Stomach (tissue), 9 donors: Measurements from ENCODE around the gene FES. TPM values are rescaled to one million over a fixed set of nuclear protein-coding genes. Genes with fewer than 3 reads are reported as not detected.
A peak's percentile ranks its signal among the peaks of the same experiment; 100 is the strongest.
"Not testable (repeated sequence)": the region's sequence is repeated elsewhere in the genome, so short reads cannot be mapped to it uniquely, and the experiment has no call there.

Experiments used
- DNase-seq, 2 donors: peaks; one replicate each; pipeline versions ENCODE4 v3.0.0 to v3.0.0-alpha.2; 2013 to 2019
- H3K27ac ChIP-seq, 5 donors: fragments of 200-600 bp in 4 of 5; sonication (generic) in 4 of 5; one replicate each; pipeline ENCODE4 v1.5.1; 2013 to 2019; ENCODE audit warnings: mild to moderate bottlenecking in 1 of 5, moderate library complexity in 1 of 5
- H3K27me3 ChIP-seq, 3 donors: fragments of 200-600 bp; sonication (generic); one replicate each; pipeline ENCODE4 v1.5.1; 2017 to 2019; ENCODE audit warnings: mixed run types in 1 of 3
- H3K36me3 ChIP-seq, 4 donors: fragments of 200-600 bp; sonication (generic); 1 replicate in 3 of 4; 2 replicates in 1 of 4; pipeline ENCODE4 v1.5.1; 2016 to 2019
- H3K4me1 ChIP-seq, 4 donors: fragments of 200-600 bp; sonication (generic); one replicate each; pipeline ENCODE4 v1.5.1; 2016 to 2019
- H3K4me3 ChIP-seq, 4 donors: fragments of 200-600 bp; sonication (generic) in 3 of 4; one replicate each; pipeline ENCODE4 v1.5.1; 2016 to 2019; ENCODE audit warnings: mild to moderate bottlenecking in 1 of 4
- H3K9me3 ChIP-seq, 4 donors: fragments of 200-600 bp; sonication (generic); one replicate each; pipeline ENCODE4 v1.5.1; 2016 to 2019
- EP300 ChIP-seq: sonication (generic); formaldehyde crosslinking; IDR thresholded peaks from one replicate; pipeline ENCODE4 v1.6.1; 2017; ENCODE audit warnings: antibody characterized with exemption
- POLR2A ChIP-seq, 4 donors: fragments of 450-650 bp; IDR thresholded peaks; one replicate each; pipeline ENCODE4 v1.6.1; 2016; ENCODE audit warnings: antibody characterized with exemption in 4 of 4, control low read depth in 2 of 4, mild to moderate bottlenecking in 1 of 4, moderate library complexity in 1 of 4
- POLR2AphosphoS5 ChIP-seq, 3 donors: sonication (generic); formaldehyde crosslinking; IDR thresholded peaks; one replicate each; pipeline ENCODE4 v1.6.1; 2016; ENCODE audit warnings: antibody characterized with exemption in 3 of 3
- WGBS, 5 donors: extraction: QIAGEN DNeasy Blood & Tissue Kit in 3 of 5; methylation state at CpG; one replicate each; pipeline versions ENCODE4 v1.1.5 to v1.1.7; 2013 to 2018; 5-methylcytosine and 5-hydroxymethylcytosine counted together
- intact Hi-C: fragments of 100-400 bp; cut with DNase I; formaldehyde crosslinking; loops from one replicate; pipeline ENCODE4 v1.15.1; 2023; ENCODE audit warnings: low total_unique reads
- polyA plus RNA-seq, 3 donors: library from polyadenylated mRNA; stranded (reverse); fragments of 200-250 nt; gene quantifications; one replicate each; pipeline ENCODE4 v1.2.3, GENCODE V29; 2013
- total RNA-seq, 5 donors: library from RNA; depleted of rRNA; stranded (reverse); fragments of >200 nt; gene quantifications; one replicate each; pipeline versions ENCODE4 v1.1.0 to v1.2.3, GENCODE V29; 2014 to 2016
- TF ChIP-seq, protein P1 (sequence below), 7 experiments: fragments of 450-650 bp in 4 of 7; fragments of 200-600 bp in 3 of 7; sonication (generic) in 3 of 7; IDR thresholded peaks; one replicate each; pipeline ENCODE4 v1.5.1; 2016 to 2019; ENCODE audit warnings: antibody characterized with exemption in 7 of 7, control low read depth in 2 of 7, mild to moderate bottlenecking in 1 of 7
- donor health status: healthy with polysubstance abuse.
- donor health status: Bipolar disorder and iron deficiency.
- donor health status: healthy.

Gene FES
- total and polyA plus RNA-seq, 8 donors: 8.0 to 49.1 (median 19.2) TPM

DNA sequence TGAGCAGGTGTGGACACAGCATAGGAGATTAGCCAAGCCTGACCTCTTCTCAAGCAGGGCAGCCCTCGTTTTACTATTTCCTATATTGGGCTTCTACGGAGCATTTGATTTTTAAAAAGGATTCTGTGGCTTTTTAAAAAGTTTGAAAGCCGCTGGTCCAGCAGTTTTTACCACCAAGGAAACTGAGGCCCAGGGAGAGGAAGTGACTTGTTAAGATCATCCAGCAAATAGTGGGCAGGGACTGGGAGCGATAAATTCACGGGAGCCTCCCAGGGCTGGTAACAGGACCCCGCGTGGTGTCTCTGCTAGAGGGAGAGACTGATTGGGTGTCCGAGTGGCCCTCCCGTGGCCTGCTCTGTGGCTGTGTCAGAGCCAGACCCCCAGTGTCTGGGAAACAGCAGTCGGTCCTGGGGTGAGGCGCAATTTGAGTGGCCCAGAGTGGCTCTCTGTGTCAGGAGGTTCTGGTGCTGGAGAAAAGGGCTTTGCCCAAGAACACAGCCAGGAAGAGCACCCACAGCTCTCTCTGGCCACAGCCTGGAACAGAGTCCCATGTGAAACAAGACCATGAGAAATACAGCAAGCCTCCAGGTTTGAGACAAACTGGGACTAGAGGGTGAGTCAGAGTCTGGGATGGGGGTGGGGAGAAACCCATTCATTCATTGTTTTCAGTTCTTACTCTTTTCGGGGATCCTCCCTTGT lies 11.7 kb upstream of the FES start:
- Histone ChIP-seq H3K27ac (peak overlapping the region; percentile 86 to 98 (median 93)), H3K36me3 (peaks cover 18 to 27% (median 26%) of the 10 kb centered on the region in 4 donors), H3K4me1 (peaks cover 42 to 59% (median 51%) of the 10 kb centered on the region in 4 donors), H3K4me3 (peak overlapping the region; percentile 91 to 97 (median 93)), H3K27me3 (no peaks in the 10 kb centered on the region), H3K9me3 (no peaks in the 10 kb centered on the region)
- 26 to 38% (median 33%) methylated on average over 11 to 12 of the region's 12 CpGs for WGBS, 5 donors
- peak in 2 of 3 donors; percentile 9 to 56 for TF ChIP-seq POLR2AphosphoS5 (IDR thresholded peaks at IDR 0.05)
- TF ChIP-seq, protein P1, sequence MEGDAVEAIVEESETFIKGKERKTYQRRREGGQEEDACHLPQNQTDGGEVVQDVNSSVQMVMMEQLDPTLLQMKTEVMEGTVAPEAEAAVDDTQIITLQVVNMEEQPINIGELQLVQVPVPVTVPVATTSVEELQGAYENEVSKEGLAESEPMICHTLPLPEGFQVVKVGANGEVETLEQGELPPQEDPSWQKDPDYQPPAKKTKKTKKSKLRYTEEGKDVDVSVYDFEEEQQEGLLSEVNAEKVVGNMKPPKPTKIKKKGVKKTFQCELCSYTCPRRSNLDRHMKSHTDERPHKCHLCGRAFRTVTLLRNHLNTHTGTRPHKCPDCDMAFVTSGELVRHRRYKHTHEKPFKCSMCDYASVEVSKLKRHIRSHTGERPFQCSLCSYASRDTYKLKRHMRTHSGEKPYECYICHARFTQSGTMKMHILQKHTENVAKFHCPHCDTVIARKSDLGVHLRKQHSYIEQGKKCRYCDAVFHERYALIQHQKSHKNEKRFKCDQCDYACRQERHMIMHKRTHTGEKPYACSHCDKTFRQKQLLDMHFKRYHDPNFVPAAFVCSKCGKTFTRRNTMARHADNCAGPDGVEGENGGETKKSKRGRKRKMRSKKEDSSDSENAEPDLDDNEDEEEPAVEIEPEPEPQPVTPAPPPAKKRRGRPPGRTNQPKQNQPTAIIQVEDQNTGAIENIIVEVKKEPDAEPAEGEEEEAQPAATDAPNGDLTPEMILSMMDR (IDR thresholded peaks at IDR 0.05): no peak
- intact Hi-C loops: no loop called here
- peak in 1 of 2 donors; percentile 51 for DNase-seq

DNA sequence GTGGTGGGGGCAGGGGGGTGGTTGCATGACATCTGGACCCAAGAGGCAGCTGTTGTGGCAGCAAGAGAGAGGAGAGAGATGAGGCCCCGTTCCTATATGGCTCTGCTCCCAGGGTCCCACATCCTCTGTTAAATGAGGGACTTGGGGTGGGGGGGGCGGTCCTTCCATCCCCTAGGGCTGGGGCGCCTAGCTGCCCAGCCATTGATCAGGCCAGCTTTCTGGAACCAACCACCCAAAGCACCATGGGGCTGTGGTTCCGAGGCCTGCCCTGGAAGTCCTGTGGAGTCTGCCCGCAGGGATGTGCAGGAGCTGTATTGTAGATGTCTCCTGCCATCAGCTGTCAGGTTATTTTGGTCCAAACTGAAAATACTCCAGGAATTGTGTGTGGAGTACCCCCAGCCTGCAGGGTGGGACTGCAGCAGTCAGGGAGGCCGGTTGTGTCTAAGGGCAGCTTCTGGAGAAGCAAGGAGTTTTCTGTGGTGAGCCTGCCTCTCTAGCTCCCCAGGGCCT lies 10.8 kb upstream of the FES start:
- WGBS, 5 donors: 40 to 74% (median 72%) methylated on average over 1 to 6 of the region's 6 CpGs
- Histone ChIP-seq H3K27me3 (no peaks in the 10 kb centered on the region), H3K27ac (peak overlapping the region in 4 of 5 donors; percentile 20 to 98 (median 90)), H3K4me1 (peaks cover 42 to 59% (median 51%) of the 10 kb centered on the region in 4 donors), H3K36me3 (peaks cover 27 to 36% (median 35%) of the 10 kb centered on the region in 4 donors), H3K4me3 (peak overlapping the region in 3 of 4 donors; percentile 9 to 93 (median 91)), H3K9me3 (no peaks in the 10 kb centered on the region)
- intact Hi-C loops: no loop called here
- no peak for DNase-seq
- TF ChIP-seq POLR2A (IDR thresholded peaks at IDR 0.05) (no peak), POLR2AphosphoS5 (IDR thresholded peaks at IDR 0.05) (no peak), EP300 (no peak)
- TF ChIP-seq, protein P1 (IDR thresholded peaks at IDR 0.05): no peak

DNA sequence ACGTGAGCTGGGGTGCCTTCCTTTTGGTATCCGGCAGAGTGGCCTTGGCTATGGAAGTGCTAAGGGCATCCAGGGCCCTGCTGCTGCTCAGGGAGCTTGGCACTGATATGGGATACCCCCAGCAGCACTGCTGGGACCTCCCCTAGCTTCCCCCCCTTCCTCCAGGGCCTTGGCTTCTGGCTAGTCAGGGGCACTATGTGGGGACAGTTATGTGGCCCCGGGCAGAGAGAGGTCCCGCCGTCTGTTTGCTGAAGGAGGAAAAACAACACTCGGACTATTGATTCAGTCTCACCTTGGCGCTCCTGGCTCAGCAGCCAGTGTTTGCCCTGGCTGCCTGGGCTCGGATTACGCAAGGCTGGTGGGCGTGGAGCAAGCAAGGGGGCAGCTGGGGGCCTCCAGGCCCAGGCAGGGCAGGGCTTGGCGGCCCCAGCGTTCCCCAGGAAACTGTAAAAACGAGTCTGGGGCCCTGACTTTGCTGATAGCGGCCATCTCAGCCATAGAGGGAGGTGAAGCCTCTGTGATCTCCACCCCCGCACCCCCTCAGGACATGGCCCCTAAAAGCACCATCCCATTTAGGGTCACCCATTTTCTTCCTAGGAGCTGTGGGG lies 10.2 kb upstream of the FES start:
- Histone ChIP-seq H3K27ac (peak overlapping the region in 3 of 5 donors; percentile 86 to 98 (median 94)), H3K36me3 (peaks cover 32 to 41% (median 40%) of the 10 kb centered on the region in 4 donors), H3K27me3 (no peaks in the 10 kb centered on the region), H3K4me3 (peak overlapping the region in 3 of 4 donors; percentile 9 to 93 (median 91)), H3K4me1 (peaks cover 41 to 55% (median 46%) of the 10 kb centered on the region in 4 donors), H3K9me3 (no peaks in the 10 kb centered on the region)
- intact Hi-C loops: no loop called here
- peak; percentile 76 to 90 for DNase-seq
- WGBS, 5 donors: 30 to 47% (median 31%) methylated on average over 13 to 15 of the region's 15 CpGs
- TF ChIP-seq POLR2AphosphoS5 (IDR thresholded peaks at IDR 0.05) (peak in 1 of 3 donors; percentile 53), POLR2A (IDR thresholded peaks at IDR 0.05) (no peak)
- TF ChIP-seq, protein P1 (IDR thresholded peaks at IDR 0.05): no peak

DNA sequence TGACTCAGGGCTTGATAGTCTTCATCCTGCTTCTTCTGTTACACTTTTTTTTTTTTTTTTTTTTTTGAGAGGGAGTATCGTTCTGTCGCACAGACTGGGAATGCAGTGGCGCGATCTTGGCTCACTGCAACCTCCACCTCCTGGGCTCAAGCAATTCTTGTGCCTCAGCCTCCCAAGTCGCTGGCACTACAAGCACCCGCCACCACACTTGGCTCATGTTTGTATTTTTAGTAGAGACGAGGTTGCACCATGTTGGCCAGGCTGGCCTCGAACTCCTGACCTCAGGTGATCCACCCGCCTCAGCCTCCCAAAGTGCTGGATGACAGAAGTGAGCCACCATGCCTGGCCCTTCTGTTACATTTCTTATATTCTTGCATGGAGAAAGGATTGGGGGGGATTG lies 9.3 kb upstream of the FES start:
- H3K27me3 ChIP-seq, H3K27ac ChIP-seq, H3K9me3 ChIP-seq, intact Hi-C loops, H3K4me3 ChIP-seq, DNase-seq: not testable (repeated sequence)
- 81 to 99% (median 95%) methylated on average over 9 of the region's 9 CpGs for WGBS, 5 donors
- Histone ChIP-seq H3K36me3 (peaks cover 41 to 50% (median 49%) of the 10 kb centered on the region in 4 donors), H3K4me1 (peaks cover 32 to 46% (median 37%) of the 10 kb centered on the region in 4 donors)
